NCI-H128 (cell line): ENCODE results near the gene VANGL1.

ENCODE experiments used
- DNase-seq: peaks from one replicate; lab custom pipeline; 2025; ENCODE audit not compliant: unreplicated experiment; lab: John Stamatoyannopoulos, UW

VANGL1 gene

GRCh38 chr1:115666702-115667101 is 24.9 kb downstream of the VANGL1 start:
- DNase-seq = no peak

GRCh38 chr1:115668579-115668978 is 26.8 kb downstream of the VANGL1 start:
- DNase-seq = no peak

- DNase-seq = no peak
Observed at GRCh38 chr1:115669002-115669673, 27.4 kb downstream of the VANGL1 start.

- DNase-seq = no peak
Observed at GRCh38 chr1:115669886-115670285, 28.1 kb downstream of the VANGL1 start.

- peak; percentile 68 for DNase-seq
Observed at GRCh38 chr1:115670476-115671175, 28.9 kb downstream of the VANGL1 start.

- no peak for DNase-seq
Observed at GRCh38 chr1:115671176-115671934, 29.6 kb downstream of the VANGL1 start.

- no peak for DNase-seq
Observed at GRCh38 chr1:115672224-115673009, 30.6 kb downstream of the VANGL1 start.

- DNase-seq = no peak
Observed at GRCh38 chr1:115676498-115677181, 34.9 kb downstream of the VANGL1 start.

GRCh38 chr1:115677182-115677555 is 35.4 kb downstream of the VANGL1 start:
- no peak for DNase-seq

GRCh38 chr1:115677565-115677964 is 35.8 kb downstream of the VANGL1 start:
- no peak for DNase-seq

GRCh38 chr1:115678141-115678540 is 36.4 kb downstream of the VANGL1 start:
- DNase-seq = no peak

- no peak for DNase-seq
Observed at GRCh38 chr1:115679141-115679611, 37.4 kb downstream of the VANGL1 start.

GRCh38 chr1:115680730-115681111 is 39.0 kb downstream of the VANGL1 start:
- no peak for DNase-seq

- DNase-seq = no peak
Observed at GRCh38 chr1:115682792-115683191, 41.0 kb downstream of the VANGL1 start.

- no peak for DNase-seq
Observed at GRCh38 chr1:115685029-115685705, 43.4 kb downstream of the VANGL1 start.

GRCh38 chr1:115687744-115688143 is 46.0 kb downstream of the VANGL1 start:
- DNase-seq = no peak

- DNase-seq = no peak
Observed at GRCh38 chr1:115690972-115691371, 49.2 kb downstream of the VANGL1 start.

GRCh38 chr1:115692224-115692623 is 50.5 kb downstream of the VANGL1 start:
- DNase-seq = no peak

GRCh38 chr1:115694805-115695204 is 53.0 kb downstream of the VANGL1 start:
- DNase-seq = no peak

GRCh38 chr1:115697619-115698018 is 55.8 kb downstream of the VANGL1 start:
- no peak for DNase-seq
